Measurements from ENCODE around the gene AMELX.

AMELX gene

GRCh38 chrX:11293113-11293512 lies at the start of gene AMELX:
Gene AMELX, plus strand, starts transcription at chrX:11293413. Its CDS starts 1,376 bp downstream, at chrX:11294789.
- no peak within 1 kb of the TSS for H3K4me3 ChIP-seq (ENCODE audit: low read depth, low read length)
- TF ChIP-seq CTCF (IDR thresholded peaks at IDR 0.05; ENCODE audit: low read depth, low read length) = no peak

DNA sequence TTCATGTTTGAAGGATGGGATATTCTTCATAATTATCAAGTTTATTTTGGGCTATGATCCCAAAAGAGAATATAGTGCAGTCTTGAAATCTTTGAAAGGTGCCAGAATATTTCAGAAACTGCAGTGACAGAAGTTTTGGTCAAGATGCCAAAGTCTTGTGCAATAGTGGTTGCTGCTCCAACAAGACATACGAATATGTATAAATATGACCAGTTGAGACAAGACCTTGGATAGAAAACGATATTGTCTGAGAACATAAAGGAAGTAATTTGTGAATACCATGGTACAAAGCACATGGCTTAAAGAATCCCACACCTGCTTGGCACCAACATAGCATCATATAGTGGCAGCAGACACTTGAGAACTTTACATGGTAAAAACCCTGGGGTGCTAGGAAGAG lies 48.6 kb upstream of the AMELX start:
- TF ChIP-seq CTCF (IDR thresholded peaks at IDR 0.05; ENCODE audit: low read depth, low read length) = no peak
- H3K4me3 ChIP-seq (ENCODE audit: low read depth, low read length) = no peak overlapping the region

GRCh38 chrX:11254417-11255109 lies 38.6 kb upstream of the AMELX start:
- no peak overlapping the region for H3K4me3 ChIP-seq (ENCODE audit: low read depth, low read length)
- TF ChIP-seq CTCF (IDR thresholded peaks at IDR 0.05; ENCODE audit: low read depth, low read length) = no peak

GRCh38 chrX:11257290-11257689 lies 35.9 kb upstream of the AMELX start:
- no peak for TF ChIP-seq CTCF (IDR thresholded peaks at IDR 0.05; ENCODE audit: low read depth, low read length)

DNA sequence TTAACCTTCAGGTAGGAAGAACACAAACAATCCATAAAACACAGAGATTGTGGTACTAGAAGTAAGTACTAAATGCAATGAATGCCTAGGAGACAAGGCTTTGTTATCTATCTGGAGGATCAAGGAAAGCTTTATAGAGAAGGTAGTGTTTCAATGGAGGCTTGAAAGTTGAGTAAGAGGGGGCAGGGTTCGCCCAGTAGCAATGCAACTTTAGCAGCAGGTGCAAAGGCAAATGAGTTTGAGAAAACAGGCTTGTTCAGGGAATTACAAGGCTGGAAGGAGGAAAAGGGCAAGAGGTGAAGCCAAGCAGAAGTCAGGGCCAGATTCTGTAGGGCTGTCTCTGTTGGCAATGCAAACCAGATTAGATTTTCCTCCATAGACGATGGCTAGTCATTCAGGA lies 35.5 kb upstream of the AMELX start:
- no peak overlapping the region for H3K4me3 ChIP-seq (ENCODE audit: low read depth, low read length)
- no peak for TF ChIP-seq CTCF (IDR thresholded peaks at IDR 0.05; ENCODE audit: low read depth, low read length)

More at GRCh38 chrX:11257290-11257689, 35.9 kb upstream of the AMELX start:
- H3K4me3 ChIP-seq (ENCODE audit: low read depth, low read length) = no peak overlapping the region

DNA sequence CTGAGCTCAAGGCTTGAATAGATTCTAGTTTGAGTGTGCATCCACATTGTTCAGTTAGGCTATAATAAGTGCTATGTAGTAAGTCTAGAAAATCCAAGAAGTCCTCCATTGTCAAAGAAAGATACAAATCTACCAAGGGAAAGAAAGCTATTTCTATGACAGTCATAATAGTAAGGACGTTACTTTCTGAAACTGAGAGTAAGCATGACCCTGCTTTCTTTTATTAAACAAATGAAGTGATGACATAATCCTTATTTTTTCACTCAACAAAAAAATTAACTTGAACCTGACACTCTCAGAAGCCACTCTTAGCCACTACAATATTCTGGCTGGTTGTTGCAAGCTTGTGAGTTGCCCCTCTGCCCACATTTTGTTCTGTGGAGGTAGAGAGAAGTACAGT lies 33.8 kb upstream of the AMELX start:
- H3K4me3 ChIP-seq (ENCODE audit: low read depth, low read length) = no peak overlapping the region
- no peak for TF ChIP-seq CTCF (IDR thresholded peaks at IDR 0.05; ENCODE audit: low read depth, low read length)

GRCh38 chrX:11261260-11261659 lies 32.0 kb upstream of the AMELX start:
- H3K4me3 ChIP-seq (ENCODE audit: low read depth, low read length) = no peak overlapping the region
- TF ChIP-seq CTCF (IDR thresholded peaks at IDR 0.05; ENCODE audit: low read depth, low read length) = no peak

Measured in WI38 (cell line).